ENCODE results near the gene RTN4R. TPM values are rescaled to one million over a fixed set of nuclear protein-coding genes. Genes with fewer than 3 reads are reported as not detected.
A peak's percentile ranks its signal among the peaks of the same experiment; 100 is the strongest.
"Not testable (repeated sequence)": the region's sequence is repeated elsewhere in the genome, so short reads cannot be mapped to it uniquely, and the experiment has no call there.

RTN4R gene
- total RNA-seq: under 1 TPM; 0.48 to 0.78 TPM

GRCh38 chr22:20268279-20269012 lies at the start of gene RTN4R:
TSS of gene RTN4R (minus strand) at chr22:20268318. CDS start at chr22:20268092, 226 bp downstream.
- Mint-ChIP-seq H3K27ac (no peak within 1 kb of the TSS), H3K36me3 (no peaks in the 10 kb centered on the region), H3K27me3 (peaks cover 0 to 3% of the 10 kb centered on the region in 2 donors)

GRCh38 chr22:20317402-20318042 lies 49.4 kb upstream of the RTN4R start:
- H3K27ac Mint-ChIP-seq, H3K27me3 Mint-ChIP-seq, H3K9me3 Mint-ChIP-seq, ATAC-seq, H3K36me3 Mint-ChIP-seq: not testable (repeated sequence)
- Mint-ChIP-seq H3K4me1 (ENCODE audit: low read depth in 2 of 2) (peaks cover 15% of the 10 kb centered on the region in 2 donors), H3K4me3 (peak overlapping the region; percentile 38)
- peak; percentile 22 for DNase-seq (ENCODE audit: low spot score)

More at GRCh38 chr22:20268279-20269012, at the start of gene RTN4R:
- peaks cover 0 to 5% of the 10 kb centered on the region in 2 donors for H3K4me1 Mint-ChIP-seq (ENCODE audit: low read depth in 2 of 2)
- H3K9me3 Mint-ChIP-seq: no peaks in the 10 kb centered on the region
- H3K4me3 Mint-ChIP-seq: peak within 1 kb of the TSS; percentile 54
- ATAC-seq (peak; percentile 82 to 87), DNase-seq (ENCODE audit: low spot score) (no peak)

- ATAC-seq (no peak), DNase-seq (ENCODE audit: low spot score) (peak; percentile 47)
- peaks cover 15% of the 10 kb centered on the region in 2 donors for H3K4me1 Mint-ChIP-seq (ENCODE audit: low read depth in 2 of 2)
- no peaks in the 10 kb centered on the region for H3K27me3 Mint-ChIP-seq
- no peak overlapping the region for H3K27ac Mint-ChIP-seq
- H3K36me3 Mint-ChIP-seq: no peaks in the 10 kb centered on the region
- no peak overlapping the region for H3K4me3 Mint-ChIP-seq
- no peaks in the 10 kb centered on the region for H3K9me3 Mint-ChIP-seq
Observed at GRCh38 chr22:20316844-20317401, 48.8 kb upstream of the RTN4R start.

GRCh38 chr22:20316217-20316843 lies 48.2 kb upstream of the RTN4R start:
- ATAC-seq (no peak), DNase-seq (ENCODE audit: low spot score) (peak; percentile 54)
- Mint-ChIP-seq H3K27me3 (no peaks in the 10 kb centered on the region), H3K27ac (no peak overlapping the region), H3K9me3 (no peaks in the 10 kb centered on the region), H3K36me3 (no peaks in the 10 kb centered on the region), H3K4me1 (ENCODE audit: low read depth in 2 of 2) (peaks cover 12 to 15% of the 10 kb centered on the region in 2 donors), H3K4me3 (no peak overlapping the region)

GRCh38 chr22:20315337-20316216 lies 47.5 kb upstream of the RTN4R start:
- Mint-ChIP-seq H3K4me3 (no peak overlapping the region), H3K27ac (no peak overlapping the region), H3K4me1 (ENCODE audit: low read depth in 2 of 2) (peaks cover 8 to 15% of the 10 kb centered on the region in 2 donors), H3K36me3 (no peaks in the 10 kb centered on the region), H3K9me3 (no peaks in the 10 kb centered on the region), H3K27me3 (no peaks in the 10 kb centered on the region)
- ATAC-seq: no peak
- DNase-seq (ENCODE audit: low spot score): peak; percentile 38

- H3K36me3 Mint-ChIP-seq, H3K4me3 Mint-ChIP-seq, H3K27me3 Mint-ChIP-seq, H3K27ac Mint-ChIP-seq, H3K9me3 Mint-ChIP-seq, ATAC-seq: not testable (repeated sequence)
- DNase-seq (ENCODE audit: low spot score): peak; percentile 58
- H3K4me1 Mint-ChIP-seq (ENCODE audit: low read depth in 2 of 2): peaks cover 6 to 15% of the 10 kb centered on the region in 2 donors
Observed at GRCh38 chr22:20314741-20315336, 46.7 kb upstream of the RTN4R start.

GRCh38 chr22:20314206-20314605 lies 46.1 kb upstream of the RTN4R start:
- H3K9me3 Mint-ChIP-seq; H3K36me3 Mint-ChIP-seq; H3K4me3 Mint-ChIP-seq; H3K27me3 Mint-ChIP-seq; DNase-seq (ENCODE audit: low spot score); ATAC-seq; H3K27ac Mint-ChIP-seq: not testable (repeated sequence)
- peaks cover 6 to 15% of the 10 kb centered on the region in 2 donors for H3K4me1 Mint-ChIP-seq (ENCODE audit: low read depth in 2 of 2)

- H3K27ac Mint-ChIP-seq, H3K9me3 Mint-ChIP-seq, H3K27me3 Mint-ChIP-seq, H3K36me3 Mint-ChIP-seq, ATAC-seq, H3K4me3 Mint-ChIP-seq: not testable (repeated sequence)
- H3K4me1 Mint-ChIP-seq (ENCODE audit: low read depth in 2 of 2): peaks cover 6 to 15% of the 10 kb centered on the region in 2 donors
- DNase-seq (ENCODE audit: low spot score): peak; percentile 34
Observed at GRCh38 chr22:20313306-20314077, 45.4 kb upstream of the RTN4R start.

- ATAC-seq: no peak
- no peak overlapping the region for H3K27ac Mint-ChIP-seq
- DNase-seq (ENCODE audit: low spot score): peak; percentile 10
- no peaks in the 10 kb centered on the region for H3K36me3 Mint-ChIP-seq
- H3K27me3 Mint-ChIP-seq: no peaks in the 10 kb centered on the region
- no peak overlapping the region for H3K4me3 Mint-ChIP-seq
- H3K9me3 Mint-ChIP-seq: no peaks in the 10 kb centered on the region
- H3K4me1 Mint-ChIP-seq (ENCODE audit: low read depth in 2 of 2): peaks cover 4 to 7% of the 10 kb centered on the region in 2 donors
Observed at GRCh38 chr22:20312396-20313191, 44.5 kb upstream of the RTN4R start.

GRCh38 chr22:20311249-20312062 lies 43.3 kb upstream of the RTN4R start:
- not testable (repeated sequence) for H3K36me3 Mint-ChIP-seq; ATAC-seq; H3K27me3 Mint-ChIP-seq; H3K9me3 Mint-ChIP-seq; H3K27ac Mint-ChIP-seq; H3K4me3 Mint-ChIP-seq; H3K4me1 Mint-ChIP-seq (ENCODE audit: low read depth in 2 of 2)
- DNase-seq (ENCODE audit: low spot score): peak; percentile 13

- H3K27ac Mint-ChIP-seq; H3K27me3 Mint-ChIP-seq; H3K36me3 Mint-ChIP-seq; H3K9me3 Mint-ChIP-seq; H3K4me3 Mint-ChIP-seq; H3K4me1 Mint-ChIP-seq (ENCODE audit: low read depth in 2 of 2): not testable (repeated sequence)
- ATAC-seq (peak in 1 of 2 donors; percentile 11), DNase-seq (ENCODE audit: low spot score) (peak; percentile 49)
Observed at GRCh38 chr22:20310773-20311172, 42.7 kb upstream of the RTN4R start.
